KG1 (cell line): Measurements from ENCODE around the gene CACNA1C.

Experiments
- DNase-seq: peaks from one replicate; lab custom pipeline; 2025; lab: John Stamatoyannopoulos, UW

Gene CACNA1C

DNA sequence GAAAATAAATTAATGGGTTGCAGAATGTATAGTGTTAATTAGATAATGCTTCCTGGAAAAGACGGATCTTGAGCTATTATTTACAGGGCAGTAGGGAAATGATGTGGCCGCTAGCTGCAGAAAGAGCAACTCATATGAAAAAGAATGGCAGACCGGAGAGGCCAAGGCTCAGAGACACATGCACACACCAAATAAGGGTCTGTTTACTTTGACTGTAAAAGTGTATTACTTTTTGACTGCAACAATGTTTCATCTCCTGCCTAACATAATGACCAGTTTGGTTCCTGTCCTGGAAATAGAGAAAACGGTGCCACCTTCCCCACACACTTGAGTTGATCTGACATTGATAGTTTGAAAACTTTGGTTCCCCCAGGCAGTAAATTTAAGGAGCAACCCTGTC, 290.9 kb downstream of the CACNA1C start:
- no peak for DNase-seq

DNA sequence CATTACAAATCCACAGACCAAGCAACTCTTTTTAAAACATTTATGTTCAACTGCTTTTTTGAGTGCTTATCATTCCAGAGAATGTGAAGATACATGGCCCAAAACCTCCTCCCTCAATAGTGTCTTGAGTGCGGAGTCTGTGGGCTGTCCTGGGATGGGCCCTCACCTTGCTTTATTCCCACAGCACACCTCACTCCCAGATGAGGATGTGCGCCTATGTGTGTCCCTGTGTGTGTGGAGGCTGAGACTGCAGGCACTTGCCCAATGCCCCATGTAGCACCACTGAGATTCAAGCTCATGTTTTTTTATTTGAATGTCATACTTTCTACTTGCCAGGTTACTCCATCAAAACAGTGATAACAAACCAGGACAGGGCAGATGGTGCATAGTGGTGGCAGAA, 291.7 kb downstream of the CACNA1C start:
- DNase-seq = no peak

DNA sequence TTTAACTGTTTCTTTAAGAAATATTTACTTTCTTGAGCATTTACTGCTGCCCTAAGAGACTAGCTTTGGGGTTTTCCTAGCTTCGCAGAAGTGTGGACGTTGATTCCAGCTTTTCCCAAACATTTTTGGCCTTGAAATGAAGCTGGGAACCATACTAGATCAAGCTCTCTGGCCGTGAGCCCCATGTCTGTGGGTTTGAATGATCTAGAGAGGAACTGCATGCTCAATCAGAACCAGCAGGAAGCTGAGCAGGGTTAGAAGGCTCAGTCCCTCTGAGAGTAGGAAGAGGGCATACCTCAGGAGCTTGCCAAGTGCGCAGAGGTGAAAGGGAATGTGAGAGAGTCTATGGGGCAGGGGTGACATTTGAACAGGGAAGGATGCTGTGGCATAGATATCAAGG, 292.1 kb downstream of the CACNA1C start:
- no peak for DNase-seq

DNA sequence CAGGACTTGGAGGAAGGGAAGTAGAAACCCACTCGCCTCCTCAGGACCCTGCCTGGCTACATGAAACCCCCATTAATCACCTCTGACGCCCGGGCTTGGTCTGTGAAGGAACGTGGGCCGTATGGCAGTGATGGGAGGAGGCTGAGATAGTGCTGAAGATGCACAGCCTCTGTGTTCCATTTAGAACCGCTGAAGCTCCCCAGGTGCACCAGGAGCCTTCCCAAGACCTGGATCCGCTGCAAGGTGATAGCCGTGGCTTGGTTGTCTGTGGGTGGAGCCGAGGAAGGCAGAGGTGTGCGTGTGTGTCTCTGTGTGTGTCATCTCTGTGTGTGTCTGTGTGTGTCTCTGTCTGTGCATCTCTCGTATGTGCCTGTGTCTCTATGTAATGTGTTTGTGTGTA, 293.1 kb downstream of the CACNA1C start:
- no peak for DNase-seq

DNA sequence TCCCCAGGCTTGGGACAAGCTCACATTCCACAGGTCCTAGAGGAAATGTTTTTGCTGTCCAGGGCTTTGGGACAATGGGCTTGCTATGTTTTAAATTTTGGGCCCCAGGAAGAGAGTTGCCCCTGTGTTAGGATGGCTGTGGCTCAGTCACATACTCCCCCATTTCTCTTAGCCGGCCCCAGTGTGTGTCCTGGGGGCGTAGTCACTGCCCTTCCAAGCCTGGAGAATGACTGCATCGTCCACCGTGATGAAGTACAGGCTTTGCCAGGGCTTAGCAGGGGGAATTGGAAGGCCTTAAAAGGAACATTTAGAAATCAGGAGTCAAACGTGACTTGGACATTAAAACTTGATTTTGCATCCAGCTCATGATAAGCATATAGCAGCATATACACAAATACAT, 293.6 kb downstream of the CACNA1C start:
- no peak for DNase-seq

DNA sequence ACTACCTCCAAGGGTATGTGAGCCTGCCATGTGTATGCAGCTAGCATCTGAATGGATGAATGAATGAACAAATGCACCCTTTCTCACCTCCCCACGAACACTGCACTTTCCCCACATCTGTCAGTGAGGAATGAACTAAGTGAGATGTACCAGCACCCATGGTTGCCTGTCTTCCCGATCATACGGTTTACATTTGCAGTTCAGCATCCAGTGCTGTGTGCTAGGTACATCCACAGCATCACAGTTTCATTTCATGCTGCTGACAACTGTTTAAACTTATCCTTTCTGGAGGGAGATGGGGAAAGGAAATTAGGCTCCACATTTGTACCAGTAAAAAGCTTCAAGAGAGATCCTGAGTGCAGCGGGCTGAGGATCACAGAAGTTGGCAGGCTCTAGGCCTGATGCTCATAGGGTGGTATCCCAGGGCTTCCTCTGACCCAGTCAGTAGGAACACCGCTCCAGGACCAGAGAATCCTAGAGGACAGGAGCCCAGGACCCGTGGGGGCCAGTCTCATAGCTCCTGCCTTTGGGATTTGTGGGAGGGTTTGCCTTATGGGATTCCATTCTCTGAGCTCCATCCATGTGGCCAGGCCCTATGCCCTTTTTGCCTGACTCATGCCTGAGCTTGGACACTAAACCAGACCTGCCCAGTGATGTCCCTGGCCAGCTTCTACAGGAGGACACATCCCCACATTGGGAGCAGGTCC, 294.5 kb downstream of the CACNA1C start:
- no peak for DNase-seq

DNA sequence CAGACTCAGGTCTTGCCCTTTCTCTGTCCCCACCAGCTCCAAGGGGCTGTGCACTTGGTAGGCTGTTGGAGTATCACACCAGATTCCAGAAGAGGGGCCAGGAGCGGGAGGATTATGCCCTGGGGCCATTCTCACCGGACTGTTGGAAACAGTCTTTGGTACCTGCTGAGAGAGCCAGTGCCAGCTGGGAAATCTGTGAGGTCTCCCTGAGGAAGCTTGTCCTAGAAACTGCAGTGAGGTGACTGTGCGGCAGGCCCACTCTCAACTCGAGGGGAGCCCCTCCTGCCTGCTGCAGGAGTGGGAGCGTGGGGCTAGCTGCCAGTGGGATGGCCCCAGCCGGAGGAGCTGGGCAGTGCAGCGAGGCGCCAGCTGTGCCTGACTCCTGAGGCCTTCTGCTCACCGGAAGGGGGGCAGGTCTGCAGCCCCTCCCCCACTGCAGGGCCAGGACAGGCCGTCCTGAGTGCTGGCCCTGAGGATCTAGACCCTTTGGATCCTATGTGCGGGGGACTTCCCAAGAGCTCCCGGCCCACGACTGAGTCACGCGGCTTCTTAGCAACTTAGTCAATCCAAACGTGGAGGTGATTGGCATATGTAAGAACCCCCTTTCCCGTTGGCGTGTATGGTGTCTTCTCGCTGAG, 295.2 kb downstream of the CACNA1C start:
- DNase-seq = no peak

DNA sequence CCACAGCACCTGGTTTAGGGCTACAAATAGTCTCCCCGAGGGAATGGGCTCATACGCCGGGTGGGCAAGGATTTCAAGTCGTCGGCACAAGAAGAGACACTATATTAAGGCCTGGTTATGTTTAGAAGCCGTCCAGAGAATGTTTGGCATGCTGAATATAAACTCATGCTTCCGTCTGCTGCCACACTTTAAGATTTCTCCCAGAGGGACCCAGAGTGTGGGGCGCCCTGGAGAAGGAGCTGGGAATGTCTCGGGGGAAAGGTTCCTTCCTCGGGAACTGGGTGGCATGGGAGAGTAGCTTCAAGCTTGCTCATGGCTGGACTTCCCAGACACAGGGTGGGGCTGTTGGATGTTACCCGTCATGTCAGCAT, 295.7 kb downstream of the CACNA1C start:
- DNase-seq = no peak

DNA sequence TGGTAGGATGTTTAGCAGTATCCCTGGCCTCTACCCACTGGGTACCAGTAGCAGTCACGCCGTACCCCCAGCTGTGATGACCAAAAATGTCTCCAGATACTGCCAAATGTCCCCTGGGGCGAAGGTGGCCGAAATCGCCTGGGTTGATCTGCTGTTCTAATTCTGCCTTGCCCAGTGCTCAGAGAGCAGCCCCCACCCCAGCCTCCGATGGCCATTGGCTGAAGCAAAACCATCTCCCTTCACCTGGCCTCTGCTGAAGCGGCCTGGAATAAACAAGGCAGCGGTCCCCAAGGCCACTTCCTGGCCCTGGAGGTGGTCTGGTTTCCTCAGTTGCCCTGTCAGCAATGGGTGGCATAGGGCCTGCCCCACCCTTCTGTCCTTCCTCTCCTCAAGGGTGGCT, 298.4 kb downstream of the CACNA1C start:
- no peak for DNase-seq

DNA sequence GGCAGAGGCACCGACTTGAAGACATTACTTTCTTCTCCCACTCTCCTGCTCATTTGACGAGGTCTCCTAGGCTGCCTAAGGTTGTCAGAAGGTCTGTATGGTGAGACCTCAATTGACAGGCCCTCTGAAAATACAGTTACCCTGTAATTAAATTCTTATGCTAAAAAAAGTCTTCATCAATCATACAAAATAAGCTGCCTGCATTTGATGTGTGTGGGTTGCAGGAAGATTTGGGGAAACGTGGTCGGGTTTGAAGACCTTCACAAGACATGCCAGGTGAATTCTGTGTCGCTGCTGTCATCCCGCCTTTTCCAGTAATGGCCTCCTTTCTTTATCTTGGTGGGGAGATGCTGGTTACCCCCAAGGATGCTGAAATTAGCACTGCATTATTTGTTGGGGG, 299.4 kb downstream of the CACNA1C start:
- DNase-seq = no peak

DNA sequence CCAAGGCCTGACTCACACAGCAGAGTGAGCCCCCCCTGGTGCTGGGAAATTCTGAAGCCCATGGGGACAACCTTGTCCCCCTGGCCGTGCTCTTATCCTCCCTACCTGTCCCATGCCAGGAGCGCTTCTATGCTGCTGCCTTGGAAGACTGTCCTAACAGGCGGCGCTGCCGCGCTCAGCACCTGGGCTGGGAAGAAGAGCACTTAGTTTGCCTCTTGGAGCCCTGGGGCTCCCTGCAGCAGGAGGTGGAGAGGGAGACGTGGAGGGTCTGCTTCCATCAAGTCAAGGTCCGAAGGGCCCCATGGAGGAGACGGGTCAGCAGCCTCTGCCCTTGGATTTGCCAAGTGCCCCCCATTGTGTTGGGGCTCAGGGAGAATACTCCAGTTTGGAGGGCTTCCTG, 300.5 kb downstream of the CACNA1C start:
- DNase-seq = no peak

DNA sequence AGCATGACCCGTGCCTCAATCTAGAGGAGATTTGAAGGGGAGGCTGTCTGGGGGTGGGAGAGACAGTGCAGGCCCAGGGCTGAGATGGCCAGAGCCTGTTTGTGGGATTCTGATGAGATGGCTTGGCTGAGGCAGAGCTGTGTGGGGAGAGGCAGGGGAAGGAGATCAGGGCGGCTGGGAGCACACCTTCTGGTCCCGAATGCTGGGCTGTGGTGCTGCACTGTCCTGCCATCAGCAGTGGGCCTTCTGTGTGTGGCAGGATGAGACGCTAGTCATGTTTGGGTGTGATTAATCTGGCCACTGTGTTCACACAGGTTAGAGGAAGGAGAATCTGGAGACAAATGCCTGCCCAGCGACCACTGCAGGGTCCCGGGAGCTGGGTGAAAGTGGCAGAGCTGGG, 300.9 kb downstream of the CACNA1C start:
- DNase-seq = no peak

DNA sequence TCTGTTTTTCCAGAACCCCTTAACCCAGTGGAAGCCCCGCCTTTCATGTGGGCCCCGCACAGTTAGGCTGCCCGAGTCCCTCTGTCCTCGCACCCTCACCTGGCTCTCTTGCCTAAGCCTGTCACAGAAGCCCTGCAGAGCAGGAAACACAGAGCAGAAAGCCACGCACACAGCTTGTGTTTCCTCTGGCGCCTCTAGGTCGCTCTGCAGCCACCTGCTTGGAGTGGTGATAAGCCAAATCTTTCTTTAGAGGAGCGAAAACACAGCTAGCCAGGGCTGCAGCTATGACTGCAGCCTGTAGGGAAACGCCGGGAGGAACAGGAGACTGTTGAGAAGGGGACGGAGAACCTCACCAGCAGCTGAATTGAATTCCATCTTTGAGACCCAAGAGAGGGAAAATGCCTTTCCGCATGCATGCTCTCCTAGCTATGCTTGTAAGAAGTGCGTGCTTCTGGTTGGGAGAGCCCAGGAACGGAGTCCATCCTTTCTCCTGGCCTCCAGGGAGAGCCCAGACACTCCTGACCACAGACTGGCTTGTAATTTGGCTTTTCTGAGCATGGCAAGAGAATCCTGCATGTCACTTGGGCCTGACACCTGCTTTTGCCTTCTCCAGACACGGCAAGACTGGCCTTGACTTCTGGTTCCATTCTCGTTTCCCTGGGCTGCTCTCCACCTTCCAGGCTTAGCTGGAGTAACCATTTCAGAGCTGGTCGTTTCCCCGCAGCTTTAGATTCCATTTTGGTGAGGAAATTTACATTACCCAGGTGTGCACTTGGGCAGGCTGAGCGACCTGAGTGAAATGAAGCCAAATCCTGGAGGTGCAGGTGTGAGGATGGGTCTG, 301.6 kb downstream of the CACNA1C start:
- no peak for DNase-seq

DNA sequence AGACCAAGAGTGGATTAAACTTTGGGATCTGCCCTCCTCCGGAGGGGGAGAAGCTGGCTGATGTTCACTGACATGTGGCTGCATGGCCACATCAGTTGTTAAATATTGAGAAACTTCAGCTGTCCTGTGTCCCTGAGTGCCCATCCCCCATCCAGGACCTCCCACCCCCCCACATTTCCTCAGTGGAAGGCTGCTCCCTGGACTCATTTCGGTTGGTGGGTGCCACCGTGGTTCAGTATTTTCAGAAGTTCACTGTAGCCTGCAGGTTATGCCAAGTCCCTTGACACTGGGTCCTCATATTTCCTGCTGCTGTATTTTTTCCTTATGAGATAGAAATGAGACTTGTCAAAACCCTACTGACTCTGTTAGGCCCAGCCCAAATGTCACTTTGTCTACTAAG, 302.4 kb downstream of the CACNA1C start:
- no peak for DNase-seq

DNA sequence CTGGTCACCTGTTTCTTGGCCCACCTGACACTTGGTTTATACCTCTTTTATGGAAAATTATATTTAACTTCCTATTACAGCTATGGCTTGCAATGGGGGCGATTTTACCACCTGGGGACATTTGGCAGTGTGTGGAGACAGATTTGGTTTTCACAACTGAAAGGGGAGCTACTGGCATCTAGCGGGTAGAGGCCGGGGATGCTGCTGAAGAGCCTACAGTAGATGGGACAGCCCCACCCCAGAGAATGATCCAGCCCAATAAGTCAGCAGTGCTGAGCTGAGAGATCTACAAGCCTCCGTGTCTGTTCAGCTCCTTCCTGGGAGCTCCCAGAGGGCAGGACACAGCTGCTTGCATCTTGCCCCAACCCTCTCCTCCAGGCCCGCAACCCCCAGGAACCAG, 302.8 kb downstream of the CACNA1C start:
- no peak for DNase-seq

DNA sequence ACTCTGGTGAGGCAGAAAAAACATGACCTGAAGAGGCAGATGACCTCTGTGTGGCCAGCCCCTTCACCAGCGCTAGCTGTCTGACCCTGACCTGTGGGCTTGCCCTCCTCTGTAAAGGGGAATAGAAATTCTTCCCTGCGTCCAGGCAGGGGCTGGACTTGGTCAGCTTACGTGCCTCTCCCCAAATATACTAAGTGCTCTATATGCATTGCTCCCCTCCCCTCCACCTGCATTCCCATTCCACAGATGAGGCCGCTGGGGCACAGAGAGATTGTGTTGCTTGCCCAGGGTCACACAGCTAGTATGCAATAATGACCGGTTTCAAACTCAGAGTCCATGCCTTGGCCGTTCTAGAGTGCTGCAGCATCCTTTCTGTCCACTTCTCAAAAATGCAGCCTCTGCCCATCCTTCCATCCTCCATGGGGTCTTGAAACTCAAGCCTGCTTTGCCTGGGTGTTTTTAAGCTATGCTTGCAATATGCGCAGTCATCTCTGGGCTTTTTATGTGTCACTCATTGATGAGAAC, 303.9 kb downstream of the CACNA1C start:
- no peak for DNase-seq

DNA sequence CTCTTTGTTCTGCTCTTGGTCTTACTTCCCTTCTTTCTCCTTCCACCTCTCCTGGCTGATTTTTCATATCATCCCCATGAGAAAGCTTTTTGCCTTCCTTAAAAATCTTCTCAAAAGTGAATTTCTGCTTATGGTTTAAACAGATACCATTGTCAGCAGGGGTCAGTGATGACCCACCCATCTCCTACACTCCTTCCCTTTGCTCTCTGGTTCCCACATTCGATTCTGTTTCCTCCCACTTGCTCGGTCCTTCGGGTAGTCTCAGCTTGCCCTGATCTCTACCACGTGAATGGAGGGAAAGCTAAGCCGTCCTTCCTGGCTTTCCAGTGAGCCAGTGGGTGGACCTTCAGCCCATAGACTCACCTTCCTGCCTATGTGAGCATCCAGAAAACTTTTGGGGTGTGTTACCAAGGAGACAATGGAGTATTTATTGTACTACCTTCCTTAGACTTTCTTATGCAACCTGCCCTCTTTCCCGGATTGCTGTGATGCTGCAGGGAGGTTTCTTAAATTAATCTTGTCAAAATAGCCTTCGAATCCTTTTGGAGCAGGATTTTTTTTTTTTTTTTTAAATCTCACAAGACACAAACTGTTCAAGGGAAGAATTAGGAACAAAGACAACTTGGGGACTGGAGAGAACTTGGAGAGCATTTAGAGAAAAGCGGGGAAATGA, 306.3 kb downstream of the CACNA1C start:
- DNase-seq = no peak

DNA sequence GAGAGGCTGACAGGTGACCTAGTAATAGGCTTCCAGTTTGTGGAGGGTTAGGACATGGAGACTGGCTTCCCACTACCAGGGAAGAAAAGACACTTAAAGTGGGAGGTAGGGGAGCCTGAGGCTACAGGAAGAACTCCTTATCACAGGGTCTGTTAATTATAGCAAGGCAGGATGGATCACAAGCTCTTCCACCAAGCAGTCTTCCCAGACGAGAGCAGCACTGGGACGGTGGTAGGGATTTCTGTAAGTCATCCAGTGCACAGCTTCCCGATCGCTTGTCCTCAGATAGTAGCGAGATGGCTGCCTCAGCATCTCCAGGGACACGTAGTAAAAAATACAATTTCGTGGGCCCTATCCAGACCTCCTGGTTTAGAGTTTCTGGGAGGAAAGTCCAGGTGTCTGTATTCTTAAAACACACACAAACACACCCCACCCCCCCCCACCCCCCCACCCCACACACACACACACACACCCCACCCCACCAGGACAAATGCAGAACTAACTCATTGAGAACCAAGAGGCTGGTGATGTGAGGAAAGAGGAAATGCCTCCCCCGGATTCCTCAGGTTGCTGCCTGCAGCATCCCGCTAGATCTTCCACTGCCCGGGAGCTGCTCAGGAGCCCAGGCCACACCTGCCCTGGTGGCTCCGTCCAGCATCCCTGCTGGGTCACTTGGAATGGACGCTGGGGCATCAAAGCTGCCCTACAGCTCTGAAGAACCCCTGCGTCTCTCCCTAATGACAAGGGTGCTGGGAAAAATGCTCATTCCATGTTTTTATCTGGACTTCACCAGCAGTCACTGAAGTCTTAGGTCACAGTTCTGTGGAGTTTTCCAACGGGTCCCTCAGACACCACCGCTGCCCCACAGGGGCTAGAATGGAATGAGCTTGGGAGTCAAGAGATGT, 307.2 kb downstream of the CACNA1C start:
- no peak for DNase-seq

DNA sequence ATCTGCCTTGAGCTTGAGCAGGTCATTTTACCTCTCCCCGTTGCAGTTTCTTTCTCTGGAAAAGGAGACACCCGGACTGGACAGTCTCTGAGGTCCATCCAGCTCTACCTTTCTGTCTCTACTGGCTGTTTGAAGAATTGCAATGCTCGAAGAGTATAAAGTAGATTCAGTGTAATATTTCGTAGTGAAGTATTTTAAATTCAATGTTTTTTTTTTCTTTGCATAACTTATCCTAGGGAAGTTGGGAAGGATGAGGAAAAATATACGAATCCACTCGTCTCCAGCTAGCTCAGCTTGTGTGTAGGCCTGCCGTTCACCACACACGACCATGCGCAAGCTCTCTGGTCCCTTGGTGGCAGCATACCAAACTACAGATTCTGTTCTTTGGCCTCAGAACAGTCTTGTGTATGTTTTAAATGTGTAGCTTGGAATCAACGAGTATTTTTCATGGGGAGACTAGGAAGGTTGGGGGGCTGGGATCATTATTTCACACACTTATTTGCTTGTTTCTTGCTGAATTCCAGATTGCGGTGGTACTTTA, 307.9 kb downstream of the CACNA1C start:
- DNase-seq = no peak

DNA sequence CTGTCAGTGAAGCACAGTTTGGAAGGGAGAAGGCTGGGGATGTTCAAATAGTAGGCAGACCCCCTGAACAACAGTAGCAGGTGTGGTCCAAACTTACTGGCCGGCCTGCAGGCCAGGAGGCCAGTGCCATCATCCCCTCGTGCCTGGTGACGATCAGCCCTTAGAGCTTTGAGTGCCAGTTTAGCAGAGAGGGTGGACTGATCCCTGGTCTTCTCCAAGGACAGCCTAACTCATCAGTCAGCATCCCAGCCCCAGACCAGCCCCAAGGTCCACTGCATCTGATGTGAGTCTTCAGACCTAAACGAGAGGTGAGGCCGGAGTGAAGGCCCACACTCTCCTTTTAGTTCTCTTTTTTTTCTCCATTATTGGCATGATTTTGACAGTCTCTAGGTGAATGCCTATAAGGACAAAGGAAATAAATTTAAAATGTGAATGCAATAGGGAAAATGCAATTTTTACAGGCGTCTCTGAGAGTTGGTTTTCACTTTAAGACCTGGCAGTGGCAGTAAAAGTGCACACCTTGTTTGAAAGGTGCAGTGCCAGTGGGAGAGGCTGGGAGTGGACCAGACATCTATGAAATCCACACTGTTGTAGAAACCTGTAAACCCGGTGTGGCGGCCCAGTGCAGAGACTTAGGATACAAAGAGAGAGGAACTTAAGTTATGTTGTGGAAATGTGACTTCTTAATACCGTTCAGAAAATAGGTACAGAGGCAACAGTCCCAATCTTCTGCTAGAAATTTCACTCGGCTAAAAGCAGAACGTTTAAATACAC, 311.2 kb downstream of the CACNA1C start:
- no peak for DNase-seq
